CD1c-positive myeloid dendritic cell (primary cell): ENCODE data around the gene HOXA3.

Source experiments
- DNase-seq: peaks from one replicate; pipeline ENCODE4 v3.0.0-alpha.2; 2016; ENCODE audit errors: extremely low spot score

Gene HOXA3

DNA sequence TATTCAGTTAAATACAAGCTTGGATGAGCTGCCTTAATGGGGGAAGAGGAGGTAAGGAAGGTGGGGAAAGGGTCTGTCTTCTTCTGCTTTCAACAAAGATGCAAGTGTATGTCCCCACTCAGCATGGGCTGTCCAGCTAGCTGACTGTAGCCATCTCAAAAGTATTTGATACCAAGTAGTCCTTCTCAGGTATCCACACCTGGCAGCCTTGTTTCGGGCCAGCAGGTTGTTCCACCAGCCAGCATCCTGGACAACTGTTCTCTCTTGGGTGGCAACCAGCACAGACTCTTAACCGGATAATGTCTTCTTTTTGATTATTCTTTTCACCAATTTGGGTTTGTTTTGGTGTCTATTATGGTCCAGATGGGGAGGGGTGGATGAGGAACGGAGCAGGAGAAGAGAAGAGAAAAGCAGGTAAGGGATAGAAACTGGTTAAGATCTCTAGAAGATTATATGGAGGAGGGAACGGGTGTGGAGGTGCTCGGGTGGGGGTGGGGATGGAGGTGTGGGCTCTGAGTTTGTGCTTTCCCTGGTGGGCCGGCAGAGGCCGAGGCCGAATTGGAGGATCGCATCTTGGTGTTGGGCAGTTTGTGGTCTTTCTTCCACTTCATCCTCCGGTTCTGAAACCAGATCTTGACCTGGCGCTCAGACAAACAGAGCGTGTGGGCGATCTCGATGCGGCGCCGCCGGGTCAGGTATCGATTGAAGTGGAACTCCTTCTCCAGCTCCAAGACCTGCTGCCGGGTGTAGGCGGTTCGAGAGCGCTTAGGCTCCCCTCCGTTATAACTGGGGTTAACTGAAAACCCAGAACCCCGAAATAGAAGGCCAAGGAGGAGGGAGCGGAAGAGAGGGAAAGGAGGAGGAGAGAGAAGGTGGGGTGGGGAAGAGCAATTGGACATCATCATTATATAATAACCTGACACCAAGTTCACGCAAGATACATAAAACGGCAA lies 23.3 kb downstream of the HOXA3 start:
- DNase-seq, result no peak

DNA sequence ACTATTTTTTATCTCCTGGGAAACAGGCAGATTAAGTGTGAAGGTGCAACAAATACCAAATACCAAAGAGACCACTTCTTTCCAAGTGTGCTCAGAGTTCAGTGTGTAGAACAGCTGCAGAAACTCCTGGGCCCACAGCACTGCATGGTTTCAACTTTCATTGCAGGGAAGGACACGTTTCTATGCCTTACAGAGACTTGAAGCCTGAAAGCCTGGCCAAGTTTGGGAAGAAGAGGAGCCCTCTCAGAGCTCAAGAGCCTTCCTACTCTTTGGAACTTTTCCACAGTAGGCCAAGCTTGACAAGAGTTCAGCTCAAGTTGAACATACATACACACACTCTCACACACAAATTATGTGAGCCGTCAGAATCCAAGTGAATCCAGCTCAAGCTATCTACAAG lies 24.3 kb downstream of the HOXA3 start:
- no peak for DNase-seq

DNA sequence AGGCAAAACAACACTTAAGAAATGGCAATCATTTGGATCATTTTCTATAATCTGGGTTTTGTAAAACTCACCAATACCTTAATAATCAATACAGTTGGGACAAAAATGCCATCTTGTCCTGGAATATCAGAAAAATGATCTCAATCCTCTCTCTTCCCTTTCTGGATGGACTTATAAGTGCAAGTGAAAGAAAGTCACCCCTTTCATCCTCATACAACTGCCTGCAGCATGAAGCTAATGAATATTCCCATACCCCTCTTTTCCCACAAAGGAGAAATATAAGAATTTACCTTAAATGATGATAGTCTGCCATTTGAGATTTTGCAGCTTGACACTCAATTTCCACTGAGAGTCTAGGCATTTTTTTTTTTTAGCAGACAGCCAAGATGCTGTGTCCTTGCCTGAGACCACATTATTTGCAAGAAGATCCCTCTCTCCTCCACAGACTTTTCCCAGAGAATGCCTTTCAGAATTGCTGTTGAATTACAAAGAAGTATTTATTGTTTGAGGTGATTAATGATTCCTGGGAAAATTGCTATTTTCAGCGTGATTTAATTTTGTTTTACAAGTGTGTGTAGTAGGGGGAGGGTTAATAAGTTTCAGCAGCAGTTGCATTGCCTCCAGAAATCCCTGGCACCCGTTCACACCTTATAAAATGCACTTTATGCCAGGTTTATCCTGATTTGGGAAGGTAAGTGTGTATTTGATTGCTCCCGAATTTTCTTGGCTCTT lies 25.6 kb downstream of the HOXA3 start:
- no peak for DNase-seq

DNA sequence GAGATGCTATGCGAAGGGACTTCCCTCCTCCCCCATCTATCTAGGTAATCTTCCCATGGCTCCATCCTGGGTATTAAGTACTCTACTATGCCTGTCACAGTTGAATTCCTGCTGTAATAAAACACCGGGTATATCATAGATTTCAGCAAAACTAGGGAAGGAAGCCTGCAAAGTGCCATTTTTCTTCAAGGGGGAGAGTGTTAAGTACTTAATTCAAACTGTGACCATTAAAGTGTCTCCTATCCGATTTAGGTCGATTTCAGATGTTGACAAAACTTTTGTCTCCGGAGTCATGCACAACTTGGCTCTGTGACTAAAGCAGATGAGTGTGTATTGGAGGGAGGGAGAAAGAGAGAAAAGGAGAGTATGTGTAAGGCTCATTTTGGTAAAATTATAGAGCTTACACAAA lies 26.4 kb downstream of the HOXA3 start:
- DNase-seq, result no peak

DNA sequence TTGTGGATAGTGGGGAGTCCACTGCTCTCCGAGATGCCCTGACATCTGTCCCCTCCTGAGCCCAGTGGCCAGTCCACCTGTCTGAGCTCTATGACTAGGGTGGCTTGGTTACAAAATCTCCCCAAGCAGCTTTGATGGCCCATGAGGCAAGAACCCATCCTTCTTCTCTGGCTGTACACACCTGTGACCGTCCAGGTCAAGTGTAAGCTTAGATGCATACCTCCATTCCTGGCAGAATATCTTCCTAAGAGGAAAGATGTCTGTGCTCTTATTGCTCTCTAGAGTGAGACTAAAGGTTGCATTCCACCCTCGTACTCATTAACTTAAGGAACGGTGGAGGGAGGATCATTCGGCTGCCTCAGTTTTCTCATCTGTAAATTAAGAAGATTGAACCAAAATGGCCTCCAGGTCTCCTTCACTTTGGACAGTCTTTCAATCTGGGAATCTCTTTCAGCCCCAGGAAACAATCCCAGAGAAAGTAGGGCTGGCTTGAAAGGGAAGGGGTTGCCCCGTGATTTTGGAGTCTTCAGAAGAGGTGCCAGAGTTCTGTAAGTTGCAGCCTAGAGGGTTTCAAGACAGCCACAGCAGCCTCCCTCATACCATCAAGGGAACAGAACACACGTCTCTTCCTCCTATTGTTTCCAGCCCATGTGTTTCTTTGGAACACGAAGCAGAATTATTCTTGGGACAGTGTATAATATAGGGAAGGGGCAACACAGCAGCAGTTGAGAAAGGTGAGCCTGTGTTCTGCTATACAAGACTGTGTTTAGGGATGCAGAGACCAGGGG lies 27.3 kb downstream of the HOXA3 start:
- no peak for DNase-seq

DNA sequence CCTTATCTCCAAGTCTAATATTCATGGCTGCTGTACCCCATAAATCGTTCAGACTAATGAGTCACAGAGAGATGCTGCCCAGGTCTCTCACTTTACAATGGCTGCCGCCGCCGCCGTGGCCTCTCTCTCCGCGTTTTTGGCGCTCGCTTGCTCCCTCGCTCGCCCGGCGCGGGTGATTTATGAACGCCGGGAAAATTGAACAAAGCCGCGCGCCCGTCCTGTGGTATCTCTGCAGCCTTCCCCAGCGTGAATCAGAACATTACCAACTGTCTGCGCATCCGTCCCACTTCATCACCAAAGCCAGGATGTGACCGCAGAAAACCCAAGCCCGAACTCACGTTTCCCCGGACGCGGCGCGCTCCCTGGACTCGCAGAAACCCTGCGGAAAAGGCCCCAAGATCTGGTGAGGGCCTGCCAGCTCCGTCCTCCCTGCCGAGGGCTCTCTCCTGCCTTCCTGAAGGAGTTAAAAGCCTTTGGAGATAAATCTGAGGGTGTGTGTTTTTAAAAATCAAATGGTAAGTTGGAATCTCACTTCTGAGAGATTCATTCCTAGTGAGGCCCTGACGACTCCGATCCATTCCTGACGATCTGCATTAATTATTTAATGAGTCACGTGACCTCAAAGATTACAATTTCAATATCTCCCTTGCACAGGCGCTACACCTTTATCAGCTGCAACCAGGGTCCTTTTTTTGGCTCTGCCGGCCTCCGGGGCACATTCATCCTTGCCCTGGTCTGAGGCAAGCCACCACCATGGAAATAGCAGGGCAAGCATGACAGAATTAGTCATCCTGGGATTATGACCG lies 28.1 kb downstream of the HOXA3 start:
- no peak for DNase-seq

DNA sequence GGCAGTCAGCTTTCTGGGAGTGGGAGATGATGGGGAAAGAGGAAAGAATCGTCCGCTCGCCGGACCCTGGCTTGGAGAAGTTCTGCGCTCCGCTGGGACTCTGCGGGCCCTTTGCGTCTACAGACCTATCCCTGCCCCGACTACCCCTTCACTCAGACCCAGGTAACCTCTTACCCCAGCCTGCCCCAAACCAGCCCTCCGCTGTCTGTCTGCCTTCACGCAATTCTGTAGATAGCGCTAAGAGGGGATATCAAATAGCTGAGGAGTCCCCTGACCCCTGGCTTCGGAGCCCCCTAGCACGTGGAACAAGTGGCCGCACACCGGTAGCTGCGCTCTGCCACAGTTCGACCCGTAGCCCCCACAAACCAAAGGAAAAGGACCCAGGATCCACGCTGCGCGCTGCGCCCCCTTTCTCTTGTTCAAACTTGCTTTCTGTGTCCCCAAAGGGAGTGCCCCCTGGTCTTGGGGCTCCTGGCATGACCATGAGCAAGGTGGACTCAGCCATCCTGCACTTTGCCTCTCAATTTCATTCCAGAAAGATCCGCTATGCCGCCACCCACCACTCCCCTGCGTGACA lies 28.8 kb downstream of the HOXA3 start:
- DNase-seq, result no peak

DNA sequence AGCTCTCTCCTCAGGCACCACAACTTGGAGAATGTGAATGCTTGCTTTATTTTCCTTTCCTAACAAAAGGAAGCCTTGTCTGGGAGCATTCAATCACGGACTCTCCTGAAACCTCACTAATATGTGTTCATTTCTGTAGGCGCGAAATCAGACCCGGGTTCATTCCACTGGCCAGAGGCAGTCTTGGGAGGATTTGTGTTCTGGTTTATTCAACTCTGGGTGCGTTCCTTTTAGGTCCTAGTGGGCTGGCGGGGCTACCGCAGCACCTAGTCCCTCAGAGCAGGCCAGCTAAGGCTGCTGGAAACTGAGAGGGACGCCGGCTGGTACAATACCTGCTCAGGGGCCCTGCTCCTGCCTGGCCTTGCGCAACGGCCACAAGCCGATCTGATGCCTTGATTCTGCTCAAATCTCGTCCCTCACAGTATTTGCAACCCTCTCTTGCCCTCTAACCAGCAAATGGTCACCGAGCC lies 29.3 kb downstream of the HOXA3 start:
- no peak for DNase-seq

DNA sequence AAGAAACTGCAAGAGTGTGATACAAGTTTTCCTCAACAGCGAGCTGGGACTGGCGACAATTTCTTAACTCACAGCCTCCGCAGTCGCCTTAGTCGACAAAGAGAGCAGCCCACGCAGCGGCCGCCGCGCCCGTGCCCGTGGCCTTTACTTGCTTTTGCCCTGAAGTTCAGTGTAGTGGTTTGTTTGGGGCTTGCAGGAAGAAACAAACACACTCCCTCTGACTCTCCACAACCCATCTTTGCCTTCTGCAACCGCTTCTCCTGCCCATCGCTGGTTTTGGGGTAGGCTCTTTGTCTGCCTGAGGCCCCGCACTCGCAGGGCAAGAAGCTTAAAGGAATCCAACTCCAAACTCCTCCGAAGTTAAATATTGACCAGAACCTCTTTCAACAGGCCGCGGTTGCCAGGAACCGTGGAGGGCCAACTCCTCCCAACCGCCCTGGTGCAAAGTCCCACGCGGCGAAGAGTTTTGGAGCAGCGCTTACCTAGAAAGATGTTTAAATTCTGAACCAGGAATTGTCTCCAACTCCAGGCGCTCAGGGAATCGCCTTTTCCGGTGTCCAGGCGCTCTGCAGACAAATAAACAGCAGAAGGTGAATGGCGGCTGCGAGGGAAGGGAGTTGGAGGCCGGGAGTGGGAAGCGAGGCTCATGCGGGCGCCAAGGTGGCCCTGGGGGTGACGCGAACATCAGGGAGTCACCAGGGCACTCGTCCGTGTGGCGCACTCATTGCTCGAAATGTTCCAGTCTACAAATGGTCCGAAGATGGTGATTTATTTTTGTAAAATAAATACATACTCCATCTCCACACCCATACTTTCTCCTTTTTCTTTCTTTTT lies 30.1 kb downstream of the HOXA3 start:
- DNase-seq, result no peak

DNA sequence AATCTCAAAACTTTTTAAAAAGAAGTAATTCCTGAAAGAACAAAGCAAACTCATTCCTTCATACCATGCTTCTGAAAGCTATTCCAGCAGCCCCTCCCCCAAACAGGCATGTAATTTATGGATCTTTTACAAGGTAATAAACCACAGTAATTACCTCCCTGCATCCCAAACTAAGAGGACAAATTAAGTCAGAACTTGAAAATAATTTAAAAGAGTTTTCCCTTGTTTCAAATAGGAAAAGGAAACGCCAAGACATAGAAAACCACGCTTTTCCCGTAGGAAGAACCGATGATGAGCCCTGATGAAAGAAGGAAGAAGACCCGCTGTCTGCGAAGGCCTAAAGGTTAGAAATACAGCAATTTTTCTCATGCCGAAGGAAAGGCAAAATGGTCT lies 30.7 kb downstream of the HOXA3 start:
- DNase-seq, result no peak

DNA sequence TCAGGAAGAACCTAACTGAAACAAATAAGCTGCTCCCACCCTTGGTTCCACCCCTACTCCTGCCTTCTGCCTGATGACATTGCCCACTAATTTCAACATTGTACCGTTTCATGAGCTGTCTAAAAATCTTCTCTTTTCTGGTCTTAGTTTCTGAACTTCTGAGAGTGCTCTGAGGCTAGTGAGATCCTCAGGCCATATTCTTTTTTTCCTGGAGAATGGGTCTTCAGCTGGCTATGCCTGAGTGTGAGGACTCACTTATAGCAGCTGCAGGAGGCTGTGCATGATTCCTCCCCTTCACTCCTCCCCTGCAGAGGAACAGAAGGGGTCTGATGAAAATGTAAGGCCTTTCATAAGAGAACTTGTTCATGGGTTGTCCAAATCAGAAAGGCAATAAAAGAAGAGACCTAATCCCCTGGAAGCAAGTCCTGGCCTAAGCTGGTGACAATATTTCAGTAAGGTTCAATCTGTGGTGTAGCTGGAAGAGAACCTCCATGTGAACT lies 32.9 kb downstream of the HOXA3 start:
- DNase-seq, result no peak

DNA sequence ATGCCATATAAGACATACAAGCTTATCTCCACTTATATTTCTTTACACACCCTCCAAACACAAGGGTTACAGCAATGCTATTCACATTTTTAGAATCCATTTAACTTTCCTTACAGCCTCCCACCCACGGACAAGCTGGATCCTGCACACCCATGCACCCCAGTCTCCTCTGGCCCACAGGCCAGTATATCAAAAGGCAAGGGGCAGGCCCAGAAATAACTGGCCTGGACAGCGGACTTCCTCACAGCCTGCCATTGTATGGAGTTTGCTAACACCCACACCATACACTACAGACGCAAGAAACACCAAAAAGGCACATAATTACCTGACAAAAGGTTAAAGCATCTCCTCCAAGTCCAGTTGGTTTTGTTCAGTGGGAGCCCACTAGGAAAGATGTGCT lies 33.8 kb downstream of the HOXA3 start:
- no peak for DNase-seq

DNA sequence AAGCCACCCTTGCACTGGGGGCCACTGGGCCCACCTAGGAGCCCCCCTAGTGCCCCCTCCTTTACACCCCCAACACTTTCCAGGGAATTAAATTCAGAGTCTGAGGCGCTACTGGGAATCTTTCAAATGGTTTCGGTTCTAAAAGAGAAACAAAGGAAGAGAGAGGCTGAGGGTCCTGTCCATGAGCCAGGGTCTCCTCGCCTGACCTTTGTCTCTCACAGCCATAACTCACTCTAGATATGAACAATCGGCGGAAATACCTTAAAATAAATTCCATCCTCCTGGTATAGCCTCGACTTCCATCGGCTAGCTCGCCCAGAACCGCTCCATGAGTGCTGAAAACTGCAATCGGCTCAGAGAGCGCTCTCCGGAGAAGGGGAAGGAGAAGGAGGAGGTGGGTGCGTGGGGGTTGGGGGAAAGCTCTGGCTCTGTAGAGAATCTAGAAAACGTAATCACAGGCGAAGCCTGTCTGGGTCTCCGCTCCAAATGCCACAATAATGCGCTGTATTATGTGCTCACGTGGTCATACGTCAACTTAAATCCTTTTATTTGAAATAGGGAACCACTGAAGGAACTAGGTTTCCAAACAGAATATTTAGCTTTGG lies 34.4 kb downstream of the HOXA3 start:
- DNase-seq, result no peak

DNA sequence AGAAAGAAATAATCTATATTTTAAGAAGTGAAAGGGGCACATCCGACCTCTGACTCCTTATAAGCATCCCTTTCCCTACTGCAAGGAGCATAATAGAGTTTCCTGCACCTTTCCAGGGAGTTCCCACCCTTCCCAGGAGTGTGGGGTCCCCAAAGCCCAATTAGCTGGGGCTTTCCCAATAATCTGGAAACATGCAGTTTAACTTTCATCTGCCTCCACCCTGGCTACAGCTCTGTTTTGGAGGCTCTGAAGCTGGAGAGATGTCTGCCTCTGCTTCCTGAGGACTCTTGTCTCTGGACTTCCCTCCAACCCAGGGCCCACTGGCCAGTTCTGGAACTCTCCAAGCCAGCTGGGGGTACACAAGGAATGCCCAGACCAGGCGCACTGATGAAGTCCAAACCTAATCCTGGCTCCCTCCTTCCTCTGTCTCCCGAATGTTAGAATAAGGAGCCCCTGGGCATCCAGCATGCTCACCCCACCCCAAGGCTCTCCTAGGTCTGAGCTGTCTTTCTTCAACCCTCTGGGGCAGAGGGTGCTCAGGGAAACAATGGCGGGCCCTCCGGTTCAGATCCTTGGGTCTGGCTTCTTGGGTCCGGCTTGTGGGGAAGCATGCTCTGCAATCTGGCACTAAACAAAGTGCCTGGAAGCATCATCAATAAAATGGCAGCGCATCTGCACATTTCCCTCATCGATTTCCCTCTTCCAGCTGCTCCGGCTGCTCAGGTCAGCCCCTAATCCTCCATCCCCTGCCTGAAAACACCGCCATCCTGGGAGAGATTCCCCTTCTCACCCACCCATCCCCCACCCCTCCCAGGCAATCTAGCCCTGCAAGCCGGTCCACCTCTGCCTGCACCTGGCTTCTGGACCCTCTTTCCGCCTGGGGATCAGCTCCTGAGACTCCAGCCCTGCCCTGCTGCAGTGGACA lies 35.2 kb downstream of the HOXA3 start:
- DNase-seq, result no peak

DNA sequence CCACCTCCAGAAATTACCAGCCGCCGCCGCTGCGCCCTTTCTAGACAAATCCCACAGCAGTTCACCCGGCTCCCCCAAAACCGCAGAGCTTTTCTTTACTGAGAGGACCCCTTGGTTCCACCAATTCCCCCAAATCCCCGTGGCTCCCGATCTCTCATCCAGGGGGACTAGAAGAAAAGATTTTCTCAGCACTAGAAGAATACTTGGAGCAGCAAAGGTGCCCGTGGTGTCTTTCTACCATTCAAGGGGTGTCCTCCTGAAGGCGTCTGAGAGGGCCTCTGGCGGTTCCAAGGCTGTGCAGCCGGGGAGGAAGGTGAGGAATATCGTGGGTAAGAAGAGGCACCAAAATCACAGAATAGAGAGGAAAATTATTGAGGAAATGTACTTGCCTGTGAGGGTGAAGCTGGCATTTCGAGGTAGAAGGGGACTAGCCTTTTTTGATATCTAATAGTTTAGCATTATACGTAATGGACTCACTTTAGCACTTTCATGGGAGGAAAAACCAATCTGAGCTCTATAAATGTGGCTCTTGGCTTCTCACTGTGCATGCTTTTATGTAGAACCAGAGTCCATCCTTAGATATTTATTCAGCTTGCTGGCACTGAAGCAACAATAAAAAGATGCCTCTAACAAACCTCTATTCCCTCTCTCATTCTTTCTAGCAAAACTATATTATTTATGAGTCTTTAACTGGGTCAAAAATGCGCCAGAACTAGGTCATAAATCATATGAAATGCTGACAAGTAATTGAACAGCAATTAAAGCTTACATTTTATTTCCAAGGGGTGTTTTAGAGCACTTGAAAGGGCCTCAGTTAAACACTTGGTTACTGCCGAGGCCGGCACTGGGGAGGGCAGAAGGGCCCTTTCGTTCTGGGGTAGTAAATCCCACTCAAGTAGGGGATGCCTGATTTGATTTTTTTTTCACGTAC lies 36.1 kb downstream of the HOXA3 start:
- no peak for DNase-seq

DNA sequence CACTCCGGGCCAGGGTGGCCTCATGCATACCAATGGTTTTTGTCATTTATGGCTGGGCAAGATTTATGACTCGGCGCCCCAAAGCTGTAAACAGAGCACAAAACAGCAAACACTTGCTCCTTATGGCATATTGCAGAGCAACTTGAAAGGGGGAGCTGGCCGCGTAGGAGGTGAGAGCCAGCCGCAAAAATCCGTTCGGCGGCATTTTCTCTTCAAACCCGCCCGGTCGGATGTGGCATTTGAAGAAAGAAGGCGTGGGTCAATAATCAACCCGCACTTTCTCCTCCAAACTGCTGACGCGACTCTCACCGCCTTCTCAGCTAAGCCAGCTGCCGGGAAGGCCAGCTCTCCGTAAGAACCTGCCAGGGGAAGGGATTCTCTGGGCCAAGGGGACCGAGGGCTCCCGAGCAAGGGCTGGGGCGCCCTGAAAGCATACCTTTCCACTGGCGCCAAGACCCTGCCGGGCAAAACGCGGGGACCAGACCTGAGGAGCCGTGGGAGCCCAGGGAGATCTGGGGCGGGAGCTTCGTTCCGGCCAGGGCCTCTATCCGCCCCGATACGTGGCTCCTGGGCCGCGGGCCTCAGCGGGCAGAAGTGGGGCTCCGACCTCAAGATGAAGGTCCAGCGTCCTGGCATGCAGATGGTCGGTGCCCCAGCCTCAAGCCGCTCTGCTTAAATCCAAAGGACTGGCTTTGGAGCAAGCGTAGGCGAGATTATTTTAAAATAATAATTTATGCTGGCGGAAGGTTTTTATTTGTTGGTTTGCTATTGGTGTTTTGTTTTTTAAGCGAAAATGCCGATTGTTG lies 37.0 kb downstream of the HOXA3 start:
- no peak for DNase-seq

DNA sequence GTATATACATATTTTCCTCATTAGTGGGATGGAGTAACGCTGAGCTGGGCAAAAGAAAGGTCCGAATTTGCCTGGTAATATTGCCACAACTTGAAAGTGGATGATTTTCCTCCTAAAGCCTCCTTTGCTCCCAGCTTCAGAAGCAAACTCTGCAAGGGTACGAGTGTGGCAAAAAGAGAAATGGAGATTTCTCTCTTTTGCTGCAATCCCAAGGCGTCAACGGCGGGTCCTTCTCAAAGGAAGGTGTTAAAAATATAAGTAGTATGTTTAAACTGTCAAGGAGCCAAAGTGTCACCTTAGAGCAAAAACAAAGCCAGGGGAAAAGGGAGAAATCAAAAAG lies 37.5 kb downstream of the HOXA3 start:
- no peak for DNase-seq
